Upper lobe of right lung (tissue), 1 donor: ENCODE results near the gene NPB. TPM values are rescaled to one million over a fixed set of nuclear protein-coding genes. Genes with fewer than 3 reads are reported as not detected.

Experiments
- ATAC-seq: fragments of 200-7000 bp; cut with Tn5 transposase; one replicate; pipeline ENCODE4 v1.9.1; 2020; ENCODE audit warnings: mild to moderate bottlenecking, moderate library complexity
- DNase-seq: peaks from one replicate; pipeline ENCODE4 v3.0.0-alpha.2; 2020
- H3K27ac ChIP-seq: fragments of 200-600 bp; one replicate; pipeline ENCODE4 v1.8.0; 2022
- H3K27me3 ChIP-seq: fragments of 200-600 bp; one replicate; pipeline ENCODE4 v1.8.0; 2022; ENCODE audit warnings: mild to moderate bottlenecking
- H3K36me3 ChIP-seq: fragments of 200-600 bp; one replicate; pipeline ENCODE4 v1.8.0; 2022
- H3K4me1 ChIP-seq: fragments of 200-600 bp; one replicate; pipeline ENCODE4 v1.8.0; 2022
- H3K4me3 ChIP-seq: fragments of 200-600 bp; one replicate; pipeline ENCODE4 v1.8.0; 2022; ENCODE audit warnings: mild to moderate bottlenecking
- H3K9me3 ChIP-seq: fragments of 200-600 bp; one replicate; pipeline ENCODE4 v1.8.0; 2022
- CTCF ChIP-seq: fragments of 200-600 bp; IDR thresholded peaks from one replicate; pipeline ENCODE4 v1.8.0; 2022; ENCODE audit warnings: antibody characterized with exemption
- intact Hi-C: fragments of 100-400 bp; cut with DNase I; formaldehyde crosslinking; loops from one replicate; pipeline ENCODE4 v1.11.0; 2022
- total RNA-seq: library from RNA; stranded (reverse); fragmentation: NEBNext Ultra II Directional; extraction: Animal tissue kit (Norgen Biotek cat#: 25700); gene quantifications from one replicate; pipeline ENCODE4 v1.2.1, GENCODE V29; 2021
- donor health status: DM: no; HTN: yes; CAD: no; lungs with severe emphysema.

NPB gene
- total RNA-seq, 1 donor from 2014 or later = 0.55 TPM

DNA sequence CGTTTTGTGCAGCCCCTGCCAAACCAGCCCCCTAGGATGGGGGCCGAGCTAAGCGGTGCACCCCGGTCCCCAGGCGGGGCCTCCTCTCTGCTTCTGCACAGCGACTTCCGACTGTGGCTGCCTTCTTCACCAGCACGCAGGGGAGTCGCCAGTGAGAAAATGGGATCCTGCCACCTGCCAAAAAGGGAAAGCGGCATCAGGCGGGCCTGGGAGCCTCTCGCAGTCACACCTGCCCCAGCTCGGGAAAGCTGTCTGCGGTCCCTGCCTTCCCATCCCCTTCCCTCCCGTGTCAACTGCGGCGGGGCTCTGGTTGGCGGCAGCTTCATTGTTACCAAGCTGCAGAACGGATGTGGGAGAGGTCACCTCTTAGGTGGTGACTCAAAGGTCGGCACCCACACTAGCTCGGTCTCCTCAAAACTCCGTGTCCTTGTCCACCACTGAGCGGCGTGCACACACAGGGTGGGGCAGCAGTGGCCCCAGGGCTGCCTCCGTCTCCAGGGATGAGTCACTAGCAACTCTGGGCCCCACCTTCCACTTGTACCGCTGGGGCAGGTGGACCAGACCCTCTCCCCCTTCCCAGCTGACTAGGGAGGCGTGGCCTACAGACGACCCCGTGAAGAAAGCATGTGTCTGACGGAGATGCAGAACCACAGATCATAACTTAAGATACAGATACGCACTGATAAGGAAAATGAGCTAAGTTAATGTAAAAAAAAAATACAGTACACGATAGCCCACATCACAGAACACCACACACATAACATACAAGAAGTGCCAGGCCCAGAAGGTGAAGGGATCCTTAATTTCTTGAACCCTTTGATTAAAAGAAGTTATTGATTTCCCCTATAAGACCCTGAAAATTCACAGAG is 10.6 kb downstream of the NPB start:
- Histone ChIP-seq H3K9me3 (no peaks in the 10 kb centered on the region), H3K27ac (no peak overlapping the region), H3K27me3 (no peaks in the 10 kb centered on the region), H3K36me3 (peaks cover 37% of the 10 kb centered on the region), H3K4me3 (no peak overlapping the region), H3K4me1 (peaks cover 23% of the 10 kb centered on the region)
- intact Hi-C loops = no loop called here
- ATAC-seq = no peak
- DNase-seq = no peak
- no peak for TF ChIP-seq CTCF

- no peak overlapping the region for H3K4me3 ChIP-seq
- intact Hi-C loops = no loop called here
- H3K36me3 ChIP-seq = peaks cover 37% of the 10 kb centered on the region
- no peak for ATAC-seq
- no peak for DNase-seq
- H3K27me3 ChIP-seq = no peaks in the 10 kb centered on the region
- H3K27ac ChIP-seq = no peak overlapping the region
- peaks cover 28% of the 10 kb centered on the region for H3K4me1 ChIP-seq
- no peak for TF ChIP-seq CTCF
- H3K9me3 ChIP-seq = no peaks in the 10 kb centered on the region
Measured at GRCh38 chr17:81913394-81914102, 11.5 kb downstream of the NPB start.

- DNase-seq (no peak), ATAC-seq (no peak)
- H3K4me1 ChIP-seq = peaks cover 29% of the 10 kb centered on the region
- peaks cover 37% of the 10 kb centered on the region for H3K36me3 ChIP-seq
- H3K9me3 ChIP-seq = no peaks in the 10 kb centered on the region
- H3K27me3 ChIP-seq = no peaks in the 10 kb centered on the region
- no peak for TF ChIP-seq CTCF
- no peak overlapping the region for H3K27ac ChIP-seq
- no peak overlapping the region for H3K4me3 ChIP-seq
- intact Hi-C loops = no loop called here
Measured at GRCh38 chr17:81914103-81914850, 12.2 kb downstream of the NPB start.

DNA sequence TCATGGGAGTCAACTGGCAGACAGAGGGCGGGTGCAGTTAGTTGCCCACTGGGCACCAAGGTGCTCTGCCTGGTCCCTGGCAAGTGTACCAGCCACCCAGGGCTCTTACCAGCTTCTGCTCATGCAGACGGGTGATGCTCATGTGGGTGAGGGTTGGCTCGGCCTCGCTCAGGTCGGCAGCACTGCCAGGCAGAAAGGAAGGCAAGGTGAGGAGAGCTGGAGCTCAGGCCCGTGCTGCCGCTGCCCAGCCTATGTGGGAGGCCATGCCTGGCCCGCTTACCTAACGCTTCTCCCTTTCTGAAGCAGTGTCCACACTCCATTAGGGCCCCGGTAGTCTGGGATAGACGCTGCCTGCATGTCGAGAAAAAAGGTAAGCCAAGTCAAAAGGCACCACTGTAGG is 13.3 kb downstream of the NPB start:
- peaks cover 22% of the 10 kb centered on the region for H3K4me1 ChIP-seq

More for the DNA sequence above, 13.3 kb downstream of the NPB start:
- DNase-seq = no peak
- H3K4me3 ChIP-seq = no peak overlapping the region
- no peaks in the 10 kb centered on the region for H3K9me3 ChIP-seq
- ATAC-seq = no peak
- no peak overlapping the region for H3K27ac ChIP-seq
- TF ChIP-seq CTCF = no peak
- H3K36me3 ChIP-seq = peaks cover 38% of the 10 kb centered on the region
- no peaks in the 10 kb centered on the region for H3K27me3 ChIP-seq
- intact Hi-C loops = no loop called here
